Spleen (tissue), 11 donors: ENCODE measurements around the gene TM4SF4. TPM values are rescaled to one million over a fixed set of nuclear protein-coding genes. Genes with fewer than 3 reads are reported as not detected.

Source experiments
- DNase-seq: peaks from one replicate; pipeline ENCODE4 v3.0.0-alpha.2; 2020
- H3K27ac ChIP-seq, 8 donors: fragments of 200-600 bp; sonication (generic) in 7 of 8; 1 replicate in 4 of 8; 2 replicates in 4 of 8; pipeline versions ENCODE4 v1.5.0 to v1.8.0; 2016 to 2021; ENCODE audit warnings: inconsistent platforms in 4 of 8, mild to moderate bottlenecking in 4 of 8, moderate library complexity in 1 of 8
- H3K27me3 ChIP-seq, 7 donors: fragments of 200-600 bp; sonication (generic) in 6 of 7; replicated peaks in 1 of 7; 1 replicate in 4 of 7; 2 replicates in 3 of 7; pipeline versions ENCODE4 v1.5.0 to v1.8.0; 2016 to 2021; ENCODE audit warnings: inconsistent platforms in 3 of 7, mild to moderate bottlenecking in 1 of 7
- H3K36me3 ChIP-seq, 6 donors: fragments of 200-600 bp; sonication (generic) in 5 of 6; 1 replicate in 4 of 6; 2 replicates in 2 of 6; pipeline versions ENCODE4 v1.5.0 to v1.8.0; 2016 to 2021; ENCODE audit warnings: inconsistent platforms in 2 of 6
- H3K4me1 ChIP-seq, 6 donors: fragments of 200-600 bp; sonication (generic) in 5 of 6; 1 replicate in 3 of 6; 2 replicates in 3 of 6; pipeline versions ENCODE4 v1.5.0 to v1.8.0; 2016 to 2021; ENCODE audit warnings: inconsistent platforms in 3 of 6
- H3K4me3 ChIP-seq, 8 donors: fragments of 200-600 bp; sonication (generic) in 7 of 8; 1 replicate in 4 of 8; 2 replicates in 4 of 8; pipeline versions ENCODE4 v1.5.0 to v1.8.0; 2016 to 2021; ENCODE audit warnings: inconsistent platforms in 4 of 8, mild to moderate bottlenecking in 4 of 8, moderate library complexity in 2 of 8
- H3K9me3 ChIP-seq, 8 donors: fragments of 200-600 bp; sonication (generic) in 7 of 8; 1 replicate in 4 of 8; 2 replicates in 4 of 8; pipeline versions ENCODE4 v1.5.0 to v1.8.0; 2016 to 2021; ENCODE audit warnings: inconsistent platforms in 4 of 8
- POLR2A ChIP-seq, 3 donors: fragments of 450-650 bp; IDR thresholded peaks; one replicate each; pipeline ENCODE4 v1.5.1; 2017; ENCODE audit warnings: antibody characterized with exemption in 3 of 3, mild to moderate bottlenecking in 1 of 3
- POLR2AphosphoS5 ChIP-seq, 3 donors: sonication (generic); formaldehyde crosslinking; IDR thresholded peaks; one replicate each; pipeline ENCODE4 v1.5.1; 2017; ENCODE audit warnings: antibody characterized with exemption in 3 of 3
- WGBS, 5 donors: extraction: QIAGEN DNeasy Blood & Tissue Kit in 3 of 5; methylation state at CpG; one replicate each; pipeline versions ENCODE4 v1.1.5 to v1.1.7; 2013 to 2018; 5-methylcytosine and 5-hydroxymethylcytosine counted together
- intact Hi-C: fragments of 100-400 bp; cut with DNase I; formaldehyde crosslinking; loops from one replicate; pipeline ENCODE4 v1.15.0; 2023; ENCODE audit warnings: low total_unique reads
- polyA plus RNA-seq, 3 donors: library from polyadenylated mRNA; stranded (reverse); fragments of 200-250 nt; gene quantifications; one replicate each; pipeline ENCODE4 v1.2.1, GENCODE V29; 2013
- total RNA-seq, 7 donors: library from RNA; depleted of rRNA in 3 of 7; stranded (reverse); fragments of >200 nt in 3 of 7; fragmentation: NEBNext Ultra II Directional in 4 of 7; extraction: Animal tissue kit (Norgen Biotek cat#: 25700) in 4 of 7; gene quantifications; one replicate each; pipeline versions ENCODE4 v1.1.0 to v1.2.1, GENCODE V29; 2016 to 2021
- TF ChIP-seq, protein P1 (sequence below), 11 experiments: fragments of 200-600 bp in 7 of 11; fragments of 450-650 bp in 4 of 11; sonication (generic) in 4 of 11; IDR thresholded peaks in 8 of 11; conservative IDR thresholded peaks in 3 of 11; 1 replicate in 7 of 11; 2 replicates in 4 of 11; pipeline versions ENCODE4 v1.4.0 to v1.8.0; 2016 to 2021; ENCODE audit warnings: antibody characterized with exemption in 11 of 11, inconsistent platforms in 4 of 11, mild to moderate bottlenecking in 1 of 11
- donor health status: healthy with polysubstance abuse.
- donor health status: DM: no; HTN: no; CAD: no; lungs with moderate emphysema.
- donor health status: DM: no; HTN: no; CAD: no.
- donor health status: Bipolar disorder and iron deficiency.
- donor health status: healthy.
- donor health status: DM: no; HTN: no; CAD: no.
- donor health status: DM: yes; HTN: yes; CAD: no.

Gene TM4SF4
- total and polyA plus RNA-seq, 10 donors = 0.11 to 0.29 TPM; not detected in 8

- Histone ChIP-seq H3K27ac (no peak overlapping the region), H3K4me1 (peaks cover 0 to 24% (median 14%) of the 10 kb centered on the region in 6 donors), H3K4me3 (no peak overlapping the region), H3K9me3 (no peaks in the 10 kb centered on the region), H3K27me3 (no peaks in the 10 kb centered on the region), H3K36me3 (no peaks in the 10 kb centered on the region)
- intact Hi-C loops = no loop called here
- WGBS, 5 donors = 89 to 94% (median 93%) methylated on average over 3 of the region's 3 CpGs
- TF ChIP-seq, protein P1, sequence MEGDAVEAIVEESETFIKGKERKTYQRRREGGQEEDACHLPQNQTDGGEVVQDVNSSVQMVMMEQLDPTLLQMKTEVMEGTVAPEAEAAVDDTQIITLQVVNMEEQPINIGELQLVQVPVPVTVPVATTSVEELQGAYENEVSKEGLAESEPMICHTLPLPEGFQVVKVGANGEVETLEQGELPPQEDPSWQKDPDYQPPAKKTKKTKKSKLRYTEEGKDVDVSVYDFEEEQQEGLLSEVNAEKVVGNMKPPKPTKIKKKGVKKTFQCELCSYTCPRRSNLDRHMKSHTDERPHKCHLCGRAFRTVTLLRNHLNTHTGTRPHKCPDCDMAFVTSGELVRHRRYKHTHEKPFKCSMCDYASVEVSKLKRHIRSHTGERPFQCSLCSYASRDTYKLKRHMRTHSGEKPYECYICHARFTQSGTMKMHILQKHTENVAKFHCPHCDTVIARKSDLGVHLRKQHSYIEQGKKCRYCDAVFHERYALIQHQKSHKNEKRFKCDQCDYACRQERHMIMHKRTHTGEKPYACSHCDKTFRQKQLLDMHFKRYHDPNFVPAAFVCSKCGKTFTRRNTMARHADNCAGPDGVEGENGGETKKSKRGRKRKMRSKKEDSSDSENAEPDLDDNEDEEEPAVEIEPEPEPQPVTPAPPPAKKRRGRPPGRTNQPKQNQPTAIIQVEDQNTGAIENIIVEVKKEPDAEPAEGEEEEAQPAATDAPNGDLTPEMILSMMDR (IDR thresholded peaks at IDR 0.05 in 8 of 11, conservative IDR thresholded peaks at IDR 0.05 in 3 of 11) = no peak
- no peak for TF ChIP-seq POLR2A (IDR thresholded peaks at IDR 0.05)
- TF ChIP-seq POLR2AphosphoS5 (IDR thresholded peaks at IDR 0.05) = no peak
- no peak for DNase-seq
Observed at GRCh38 chr3:149509526-149509925, 35.0 kb downstream of the TM4SF4 start.

GRCh38 chr3:149510480-149510879, 36.0 kb downstream of the TM4SF4 start:
- intact Hi-C loops = loop anchor here (5.0 kb wide), 1 partner anchor 207 kb away; no protein-coding TSS in a partner anchor
- TF ChIP-seq, protein P1 (IDR thresholded peaks at IDR 0.05 in 8 of 11, conservative IDR thresholded peaks at IDR 0.05 in 3 of 11) = no peak
- TF ChIP-seq POLR2A (IDR thresholded peaks at IDR 0.05) = no peak
- no peak for TF ChIP-seq POLR2AphosphoS5 (IDR thresholded peaks at IDR 0.05)
- peaks cover 0 to 24% (median 14%) of the 10 kb centered on the region in 6 donors for H3K4me1 ChIP-seq
- no peak overlapping the region for H3K27ac ChIP-seq
- no peak overlapping the region for H3K4me3 ChIP-seq
- WGBS, 5 donors = 80 to 88% (median 84%) methylated on average over 3 of the region's 3 CpGs
- no peaks in the 10 kb centered on the region for H3K36me3 ChIP-seq
- no peak for DNase-seq
- H3K27me3 ChIP-seq = no peaks in the 10 kb centered on the region
- no peaks in the 10 kb centered on the region for H3K9me3 ChIP-seq

DNA sequence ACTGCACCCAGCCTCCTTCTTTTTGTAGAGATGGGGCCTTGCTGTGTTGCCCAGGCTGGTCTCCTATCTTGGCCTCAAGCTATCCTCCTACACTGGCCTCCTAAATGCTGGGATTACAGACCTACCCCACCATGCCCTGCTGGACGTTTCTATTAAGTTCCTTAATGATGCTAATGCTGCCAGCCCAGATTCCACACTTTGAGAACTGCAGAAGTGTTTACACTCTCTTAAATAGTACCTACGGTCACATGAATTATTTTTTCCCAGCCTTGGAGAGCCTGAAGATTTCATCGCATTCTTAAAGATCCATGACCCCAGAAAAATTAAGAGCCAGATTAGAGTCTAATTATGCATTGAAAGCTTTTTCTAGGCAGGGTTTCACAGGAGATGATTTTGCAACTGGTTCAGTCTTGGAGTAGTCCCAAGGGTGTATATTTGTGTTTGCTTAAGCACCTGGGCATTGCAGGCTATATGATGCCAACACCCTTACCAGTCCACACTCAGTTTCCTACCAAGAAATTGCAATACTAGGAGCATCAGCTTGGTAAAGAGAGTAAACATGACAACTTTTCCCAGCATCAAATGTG, 36.6 kb downstream of the TM4SF4 start:
- peaks cover 0 to 24% (median 14%) of the 10 kb centered on the region in 6 donors for H3K4me1 ChIP-seq
- intact Hi-C loops = loop anchor here (5.0 kb wide), 1 partner anchor 206 kb away; no protein-coding TSS in a partner anchor
- H3K36me3 ChIP-seq = no peaks in the 10 kb centered on the region
- H3K27ac ChIP-seq = no peak overlapping the region
- no peak overlapping the region for H3K4me3 ChIP-seq
- H3K27me3 ChIP-seq = no peaks in the 10 kb centered on the region
- no peaks in the 10 kb centered on the region for H3K9me3 ChIP-seq
- TF ChIP-seq, protein P1 (IDR thresholded peaks at IDR 0.05 in 8 of 11, conservative IDR thresholded peaks at IDR 0.05 in 3 of 11) = no peak
- TF ChIP-seq POLR2AphosphoS5 (IDR thresholded peaks at IDR 0.05) (no peak), POLR2A (IDR thresholded peaks at IDR 0.05) (no peak)
- WGBS, 5 donors = 80 to 88% (median 83%) methylated on average over 3 of the region's 3 CpGs
- DNase-seq = no peak

GRCh38 chr3:149512073-149512782, 37.7 kb downstream of the TM4SF4 start:
- no peaks in the 10 kb centered on the region for H3K9me3 ChIP-seq
- no peak overlapping the region for H3K4me3 ChIP-seq
- peak; percentile 83 for DNase-seq
- no peaks in the 10 kb centered on the region for H3K27me3 ChIP-seq
- peak in 2 of 3 donors; percentile 16 to 24 for TF ChIP-seq POLR2AphosphoS5 (IDR thresholded peaks at IDR 0.05)
- TF ChIP-seq, protein P1 (IDR thresholded peaks at IDR 0.05 in 8 of 11, conservative IDR thresholded peaks at IDR 0.05 in 3 of 11) = peak; percentile 27 to 78 (median 70)
- no peak for TF ChIP-seq POLR2A (IDR thresholded peaks at IDR 0.05)
- H3K4me1 ChIP-seq = peaks cover 0 to 21% (median 14%) of the 10 kb centered on the region in 6 donors
- H3K36me3 ChIP-seq = no peaks in the 10 kb centered on the region
- H3K27ac ChIP-seq = no peak overlapping the region
- WGBS, 5 donors = 16 to 23% (median 19%) methylated on average over 9 of the region's 9 CpGs
- intact Hi-C loops = loop anchor here (5.0 kb wide), 1 partner anchor 205 kb away; no protein-coding TSS in a partner anchor
